ENCODE results near the gene CLIP1. TPM values are rescaled to one million over a fixed set of nuclear protein-coding genes. Genes with fewer than 3 reads are reported as not detected.

Gene CLIP1
- total and polyA plus RNA-seq, 2 of the 13 experiments (the other 11 are each of a cell fraction or from before 2014, with no cell fraction given) = 28.9 to 43.7 TPM

DNA sequence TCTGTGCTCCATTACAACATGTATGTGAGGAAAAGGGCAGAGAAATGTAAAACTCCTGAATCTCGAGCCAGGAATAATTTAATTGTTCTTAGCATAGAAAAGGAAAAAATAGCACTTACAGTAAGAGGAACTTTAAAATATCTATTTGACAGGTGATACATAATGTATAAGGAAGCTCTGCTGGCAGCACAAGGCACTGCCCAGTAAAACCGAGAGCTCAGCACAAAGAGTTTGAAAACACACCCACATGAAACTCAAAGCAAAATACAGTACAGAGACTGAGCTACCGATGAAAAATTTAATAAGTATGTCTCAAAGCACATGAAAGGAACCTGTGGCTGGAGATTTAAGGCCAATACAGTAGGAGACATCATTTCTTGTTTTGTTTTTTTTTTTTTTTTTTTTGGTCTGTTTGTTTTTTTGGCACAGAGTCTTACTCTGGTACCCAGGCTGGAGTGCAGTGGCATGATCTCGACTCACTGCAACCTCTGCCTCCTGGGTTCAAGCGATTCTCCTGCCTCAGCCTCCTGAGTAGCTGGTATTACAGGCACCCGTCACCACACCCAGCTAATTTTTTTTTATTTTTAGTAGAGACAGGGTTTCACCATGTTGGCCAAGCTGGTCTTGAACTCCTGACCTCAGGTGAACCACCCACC lies 19.2 kb downstream of the CLIP1 start:
- Histone ChIP-seq H3K4me1 (ENCODE audit: insufficient read depth, low read length) (peaks cover 69% of the 10 kb centered on the region), H2AFZ (ENCODE audit: low read length) (no peak overlapping the region), H3K4me2 (ENCODE audit: low read depth, low read length) (no peak overlapping the region), H3K27me3 (ENCODE audit: control insufficient read depth in 1 of 2, insufficient read depth in 2 of 2, low read length in 2 of 2) (no peaks in the 10 kb centered on the region), H3K79me2 (ENCODE audit: insufficient read depth, low read length) (peaks cover 9% of the 10 kb centered on the region), H3K36me3 (replicated peaks in 1 of 2; ENCODE audit: control insufficient read depth in 1 of 2, insufficient read depth in 2 of 2, low read length in 2 of 2) (no peaks in the 10 kb centered on the region), H3K9me3 (ENCODE audit: low read length) (no peaks in the 10 kb centered on the region), H4K20me1 (ENCODE audit: insufficient read depth, low read length) (no peaks in the 10 kb centered on the region), H3K27ac (ENCODE audit: extremely low read length, insufficient read depth, low read length) (no peak overlapping the region), H3K4me3 (replicated peaks in 1 of 3; ENCODE audit: insufficient read depth in 1 of 3, low read depth in 2 of 3, low read length in 3 of 3) (no peak overlapping the region), H3K9ac (ENCODE audit: insufficient read depth, low read depth, low read length) (no peak overlapping the region)
- TF ChIP-seq STAG1 (CRISPR knock-in tag; IDR thresholded peaks at IDR 0.05) (no peak), ZNF775 (CRISPR knock-in tag; IDR thresholded peaks at IDR 0.05; ENCODE audit: borderline replicate concordance) (no peak), ZNF773 (CRISPR knock-in tag; IDR thresholded peaks at IDR 0.05; ENCODE audit: borderline replicate concordance) (no peak), JUND (CRISPR knock-in tag; IDR thresholded peaks at IDR 0.05) (no peak), ZNF292 (CRISPR knock-in tag; IDR thresholded peaks at IDR 0.05; ENCODE audit: borderline replicate concordance, low read depth) (no peak), ZNF101 (CRISPR knock-in tag; IDR thresholded peaks at IDR 0.05; ENCODE audit: borderline replicate concordance, low read depth) (no peak), MAX (IDR thresholded peaks at IDR 0.05) (no peak), ZFP90 (CRISPR knock-in tag; IDR thresholded peaks at IDR 0.05; ENCODE audit: borderline replicate concordance) (no peak), TCF7 (IDR thresholded peaks at IDR 0.05; ENCODE audit: low read depth) (no peak), SCMH1 (CRISPR knock-in tag; IDR thresholded peaks at IDR 0.05; ENCODE audit: borderline replicate concordance) (no peak), ERF (CRISPR knock-in tag; IDR thresholded peaks at IDR 0.05) (no peak), ZNF3 (CRISPR knock-in tag; IDR thresholded peaks at IDR 0.05) (no peak), CCDC6 (CRISPR knock-in tag; IDR thresholded peaks at IDR 0.05) (no peak)
- TF ChIP-seq, protein P1, sequence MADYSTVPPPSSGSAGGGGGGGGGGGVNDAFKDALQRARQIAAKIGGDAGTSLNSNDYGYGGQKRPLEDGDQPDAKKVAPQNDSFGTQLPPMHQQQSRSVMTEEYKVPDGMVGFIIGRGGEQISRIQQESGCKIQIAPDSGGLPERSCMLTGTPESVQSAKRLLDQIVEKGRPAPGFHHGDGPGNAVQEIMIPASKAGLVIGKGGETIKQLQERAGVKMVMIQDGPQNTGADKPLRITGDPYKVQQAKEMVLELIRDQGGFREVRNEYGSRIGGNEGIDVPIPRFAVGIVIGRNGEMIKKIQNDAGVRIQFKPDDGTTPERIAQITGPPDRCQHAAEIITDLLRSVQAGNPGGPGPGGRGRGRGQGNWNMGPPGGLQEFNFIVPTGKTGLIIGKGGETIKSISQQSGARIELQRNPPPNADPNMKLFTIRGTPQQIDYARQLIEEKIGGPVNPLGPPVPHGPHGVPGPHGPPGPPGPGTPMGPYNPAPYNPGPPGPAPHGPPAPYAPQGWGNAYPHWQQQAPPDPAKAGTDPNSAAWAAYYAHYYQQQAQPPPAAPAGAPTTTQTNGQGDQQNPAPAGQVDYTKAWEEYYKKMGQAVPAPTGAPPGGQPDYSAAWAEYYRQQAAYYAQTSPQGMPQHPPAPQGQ (CRISPR knock-in tag; IDR thresholded peaks at IDR 0.05; ENCODE audit: borderline replicate concordance) = no peak
- TF ChIP-seq, protein P2, sequence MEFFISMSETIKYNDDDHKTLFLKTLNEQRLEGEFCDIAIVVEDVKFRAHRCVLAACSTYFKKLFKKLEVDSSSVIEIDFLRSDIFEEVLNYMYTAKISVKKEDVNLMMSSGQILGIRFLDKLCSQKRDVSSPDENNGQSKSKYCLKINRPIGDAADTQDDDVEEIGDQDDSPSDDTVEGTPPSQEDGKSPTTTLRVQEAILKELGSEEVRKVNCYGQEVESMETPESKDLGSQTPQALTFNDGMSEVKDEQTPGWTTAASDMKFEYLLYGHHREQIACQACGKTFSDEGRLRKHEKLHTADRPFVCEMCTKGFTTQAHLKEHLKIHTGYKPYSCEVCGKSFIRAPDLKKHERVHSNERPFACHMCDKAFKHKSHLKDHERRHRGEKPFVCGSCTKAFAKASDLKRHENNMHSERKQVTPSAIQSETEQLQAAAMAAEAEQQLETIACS (CRISPR knock-in tag; IDR thresholded peaks at IDR 0.05) = no peak
- in situ Hi-C loops (cut with HindIII; ENCODE audit: extremely low pct_ligation_motif_present, low pct_unique_long_range_greater_than_20kb) (no loop called here), intact Hi-C loops (cut with micrococcal nuclease; ENCODE audit: unreplicated experiment) (no loop called here)
- ChIA-PET CTCF (ENCODE audit: low intra/inter-chr PET ratio, low total read pairs) (no interaction called here), POLR2A (interaction anchor here (1.0 to 6.0 kb wide), 4 partner anchors 15 to 98 kb away, joined by 3 to 127 read pairs (median 4); partner anchors contain the start of genes CLIP1 and ZCCHC8)
- BruUV-seq (replicated peaks) = no TSS peak
- FAIRE-seq (no peak), ATAC-seq (no peak), DNase-seq (ENCODE audit: low spot score) (no peak)
- WGBS (ENCODE audit: low lambda C conversion rate) = 94% methylated on average over 6 of the region's 6 CpGs
